Activated CD4-positive, alpha-beta T cell treated with anti-CD3 and anti-CD28 coated beads, Interleukin-2, amount 50 U/mL, for 24 hours (primary cell): ENCODE data around the gene SLC6A20.

ENCODE experiments used
- DNase-seq, 2 donors: peaks; one replicate each; pipeline ENCODE4 v3.0.0-alpha.2; 2020; ENCODE audit warnings: low read depth in 1 of 2, low spot score in 1 of 2

Gene SLC6A20

GRCh38 chr3:45779746-45780735 is 16.3 kb downstream of the SLC6A20 start:
- no peak for DNase-seq

DNA sequence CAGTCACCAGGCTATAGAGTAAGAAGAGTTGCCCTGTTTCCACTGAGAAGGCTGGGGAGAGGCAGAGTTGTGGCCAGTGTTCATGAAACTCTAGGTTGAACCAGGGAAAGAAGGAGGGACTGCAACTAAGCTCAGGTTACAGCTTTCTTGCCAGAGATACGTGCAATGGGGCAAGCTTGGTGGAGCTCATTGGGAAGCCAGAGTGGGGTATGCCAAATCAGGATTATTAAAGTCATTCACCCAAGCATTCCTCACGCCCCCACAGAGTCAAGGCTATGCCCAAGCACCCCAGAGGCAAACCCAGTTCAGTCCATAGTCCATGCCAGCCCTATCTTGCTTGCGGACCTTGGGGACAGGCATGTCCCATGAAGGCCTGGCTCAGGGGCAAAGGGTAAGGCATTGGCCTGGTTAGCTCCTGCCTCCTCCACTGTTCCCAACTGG is 17.6 kb downstream of the SLC6A20 start:
- no peak for DNase-seq

GRCh38 chr3:45777746-45778386 is 18.5 kb downstream of the SLC6A20 start:
- no peak for DNase-seq

DNA sequence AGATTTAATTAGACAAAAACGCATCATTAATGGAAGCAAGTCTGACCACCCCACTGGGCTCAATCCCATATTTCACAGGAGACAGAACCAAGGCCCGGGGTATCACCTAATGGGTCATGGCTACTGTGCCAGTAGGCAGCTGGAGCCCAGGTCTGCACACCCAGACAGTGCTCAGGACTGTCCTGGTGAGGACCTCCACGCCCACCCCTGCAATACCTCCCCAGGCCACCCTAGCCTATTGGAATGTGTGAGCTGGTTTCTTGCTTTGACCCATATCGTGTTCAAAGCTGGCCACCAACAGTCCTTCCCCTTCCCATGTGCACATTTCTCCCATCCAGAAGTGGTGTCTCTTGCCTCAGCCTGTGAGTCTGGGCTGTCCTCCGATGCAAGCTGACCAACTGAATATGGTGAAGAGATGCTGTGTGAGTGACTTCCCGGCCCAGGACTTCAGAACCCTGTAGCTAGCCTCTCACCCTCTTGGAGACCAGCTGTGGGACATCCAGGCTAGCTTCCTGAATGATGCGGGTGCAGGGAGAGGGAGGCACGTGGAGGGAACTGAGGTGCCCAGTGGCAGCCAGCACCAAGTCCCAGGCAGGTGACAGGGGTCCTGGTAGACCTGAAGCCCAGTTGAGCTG is 19.1 kb downstream of the SLC6A20 start:
- no peak for DNase-seq

DNA sequence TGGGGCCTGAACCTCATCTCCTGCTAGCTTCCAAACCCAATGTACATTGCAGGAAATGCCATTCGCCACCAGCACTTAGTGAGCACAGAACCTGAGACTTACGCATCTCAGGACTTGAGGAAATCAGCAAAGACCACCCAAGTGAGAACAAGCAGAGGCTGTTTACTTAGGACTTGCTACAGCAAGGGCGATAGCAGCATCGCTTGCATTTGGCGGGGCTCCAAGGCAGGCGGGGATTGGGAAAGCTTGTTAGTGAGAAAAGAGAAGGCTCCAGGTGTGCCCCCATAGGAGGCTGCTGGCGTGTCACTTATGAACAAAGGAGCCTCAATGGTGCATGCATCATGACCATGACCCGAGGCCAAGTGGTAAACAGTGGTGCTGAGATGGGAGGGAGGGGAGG is 19.7 kb downstream of the SLC6A20 start:
- DNase-seq = no peak

GRCh38 chr3:45776301-45776595 is 20.1 kb downstream of the SLC6A20 start:
- DNase-seq = no peak

DNA sequence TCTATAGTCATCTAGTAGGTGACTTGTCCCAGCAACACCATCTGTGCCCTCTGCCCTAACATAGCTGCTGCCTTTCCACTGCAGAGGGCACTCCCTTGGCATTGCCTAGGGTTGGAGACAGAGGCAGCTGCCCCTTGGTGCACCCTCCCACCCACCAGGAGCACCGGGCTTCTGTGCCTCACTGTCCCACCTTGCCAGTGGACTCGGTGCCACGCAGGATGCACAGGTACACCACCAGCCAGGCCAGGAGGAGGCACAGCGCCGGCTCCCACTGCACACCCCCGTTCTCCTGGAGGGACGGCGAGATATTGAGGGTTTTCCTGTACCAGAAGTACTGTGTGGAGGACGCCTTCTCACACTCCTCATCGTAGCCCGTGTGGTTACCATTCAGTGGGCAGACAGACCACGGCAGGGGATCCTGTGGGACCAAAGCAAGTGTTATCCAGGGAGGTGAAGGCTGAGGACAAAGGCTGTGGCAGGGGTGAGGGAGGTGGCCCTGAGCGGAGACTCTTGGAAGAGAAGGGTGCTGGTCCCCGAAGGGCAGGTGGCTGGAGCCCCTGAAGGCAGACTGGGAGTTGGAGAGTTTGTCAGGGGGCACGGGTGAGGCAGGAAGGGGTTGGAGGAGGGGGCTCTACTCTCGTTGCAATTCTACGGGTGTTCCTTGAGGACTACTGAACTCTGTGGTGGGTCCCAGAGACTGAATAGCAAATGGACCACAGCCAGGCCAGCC is 20.6 kb downstream of the SLC6A20 start:
- DNase-seq = no peak

- no peak for DNase-seq
Observed at GRCh38 chr3:45774581-45775521, 21.5 kb downstream of the SLC6A20 start.

DNA sequence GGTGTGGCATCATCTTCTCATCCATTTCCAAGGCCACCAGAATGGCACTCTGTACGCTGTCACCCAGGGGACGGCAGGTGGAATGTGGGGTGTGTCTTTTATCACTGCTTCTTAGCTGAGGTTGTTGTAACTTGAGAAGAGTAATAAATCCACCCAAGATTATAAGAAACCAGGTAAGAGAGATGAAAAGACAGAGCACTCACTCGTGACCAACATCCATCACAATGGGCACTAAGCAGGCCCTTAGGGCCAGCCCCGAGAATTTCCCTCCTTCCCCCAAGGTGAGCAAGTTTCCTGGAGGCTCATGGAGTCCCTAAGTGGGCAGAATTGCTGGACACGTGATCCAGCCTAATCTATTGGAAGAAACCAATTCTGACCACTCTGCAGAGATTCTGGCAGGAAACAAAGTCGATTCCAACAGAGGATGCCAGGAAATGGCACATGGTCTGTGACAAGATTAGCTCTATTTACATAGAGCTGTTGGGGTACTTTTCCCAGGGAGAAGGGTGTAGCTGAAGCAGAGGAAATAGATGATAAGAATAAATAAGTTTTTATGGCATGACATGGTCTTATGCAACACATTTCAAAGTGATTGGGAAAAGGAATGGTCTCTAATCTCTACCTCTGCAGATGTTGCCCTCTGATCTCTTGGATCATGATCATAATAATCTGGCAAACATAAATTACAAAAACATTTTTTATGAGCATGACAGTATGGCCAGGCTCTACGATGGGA is 22.5 kb downstream of the SLC6A20 start:
- no peak for DNase-seq

- DNase-seq = no peak
Observed at GRCh38 chr3:45773072-45773471, 23.3 kb downstream of the SLC6A20 start.

GRCh38 chr3:45772341-45773035 is 23.8 kb downstream of the SLC6A20 start:
- no peak for DNase-seq

- no peak for DNase-seq
Observed at GRCh38 chr3:45771831-45772230, 24.5 kb downstream of the SLC6A20 start.

GRCh38 chr3:45771166-45771775 is 25.1 kb downstream of the SLC6A20 start:
- no peak for DNase-seq

DNA sequence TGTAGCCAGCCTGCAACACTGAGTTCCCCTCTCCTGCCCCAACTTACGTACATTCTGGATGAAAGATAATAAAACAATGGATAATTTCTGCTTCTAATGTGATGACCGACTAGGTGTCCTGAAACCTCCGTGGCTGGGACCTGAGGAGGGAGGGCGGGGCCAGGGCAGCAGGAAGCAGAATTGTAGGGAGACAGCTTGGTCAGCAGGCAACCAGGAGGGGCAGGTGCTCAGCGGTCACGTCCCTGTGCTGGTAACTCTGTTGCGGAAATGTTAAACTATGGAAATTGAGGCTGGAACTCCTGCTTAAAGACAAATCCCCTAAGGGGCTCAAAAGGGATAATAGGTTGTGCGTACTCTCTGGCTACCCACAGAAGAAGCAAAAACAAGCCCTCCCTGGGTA is 30.4 kb downstream of the SLC6A20 start:
- no peak for DNase-seq

- DNase-seq = no peak
Observed at GRCh38 chr3:45765266-45765851, 31.0 kb downstream of the SLC6A20 start.

DNA sequence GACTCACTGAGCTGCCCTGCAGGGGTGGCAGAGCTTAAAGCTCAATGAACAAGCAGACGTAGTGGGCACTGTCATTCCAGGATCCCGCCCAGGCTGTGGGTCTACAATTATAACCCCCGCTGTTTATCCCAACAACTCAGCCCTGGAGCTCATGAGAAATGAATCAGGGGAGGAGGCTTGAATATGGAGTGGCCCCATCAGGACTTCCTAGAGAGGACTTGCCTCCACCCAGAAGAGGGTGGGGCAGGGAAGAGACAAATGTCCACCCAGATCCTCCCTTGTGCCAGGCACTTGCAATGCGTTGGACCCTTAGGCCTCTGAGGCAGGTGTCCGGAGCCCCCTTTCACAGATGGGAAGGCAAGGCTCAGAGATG is 33.0 kb downstream of the SLC6A20 start:
- no peak for DNase-seq

- DNase-seq = no peak
Observed at GRCh38 chr3:45762647-45763302, 33.6 kb downstream of the SLC6A20 start.

- no peak for DNase-seq
Observed at GRCh38 chr3:45761831-45762230, 34.5 kb downstream of the SLC6A20 start.
